Thyroid gland (tissue), 4 donors: Measurements from ENCODE around the gene CCDC179. TPM values are rescaled to one million over a fixed set of nuclear protein-coding genes. Genes with fewer than 3 reads are reported as not detected.

ENCODE experiments used
- DNase-seq, 2 donors: peaks; one replicate each; pipeline ENCODE4 v3.0.0-alpha.2; 2019
- H3K27ac ChIP-seq, 3 donors: fragments of 200-600 bp; sonication (generic); 1 replicate in 2 of 3; 2 replicates in 1 of 3; pipeline ENCODE4 v1.5.1; 2016 to 2019; ENCODE audit warnings: mild to moderate bottlenecking in 1 of 3, moderate library complexity in 1 of 3
- H3K27me3 ChIP-seq: fragments of 200-600 bp; sonication (generic); one replicate; pipeline ENCODE4 v1.5.1; 2019
- H3K36me3 ChIP-seq, 2 donors: fragments of 200-600 bp; sonication (generic); one replicate each; pipeline ENCODE4 v1.5.1; 2016 to 2019
- H3K4me1 ChIP-seq, 2 donors: fragments of 200-600 bp; sonication (generic); one replicate each; pipeline ENCODE4 v1.5.1; 2017 to 2019
- H3K4me3 ChIP-seq, 3 donors: fragments of 200-600 bp; sonication (generic); replicated peaks in 1 of 3; 1 replicate in 2 of 3; 2 replicates in 1 of 3; pipeline ENCODE4 v1.5.1; 2016; ENCODE audit warnings: mild to moderate bottlenecking in 1 of 3
- H3K9me3 ChIP-seq: fragments of 200-600 bp; sonication (generic); one replicate; pipeline ENCODE4 v1.5.1; 2017
- POLR2A ChIP-seq, 2 donors: fragments of 450-650 bp; IDR thresholded peaks; one replicate each; pipeline ENCODE4 v1.6.1; 2017; ENCODE audit warnings: antibody characterized with exemption in 2 of 2, mild to moderate bottlenecking in 2 of 2, moderate library complexity in 1 of 2
- WGBS, 2 donors: methylation state at CpG; one replicate each; pipeline ENCODE4 v1.1.5; 2017; 5-methylcytosine and 5-hydroxymethylcytosine counted together
- intact Hi-C: fragments of 100-400 bp; cut with DNase I; formaldehyde crosslinking; loops from one replicate; pipeline ENCODE4 v1.15.1; 2023
- total RNA-seq, 4 donors: library from RNA; depleted of rRNA; stranded (reverse); fragments of >200 nt; gene quantifications; one replicate each; pipeline ENCODE4 v1.2.3, GENCODE V29; 2016
- TF ChIP-seq, protein P1 (sequence below), 6 experiments: fragments of 200-600 bp in 3 of 6; fragments of 450-650 bp in 3 of 6; sonication (generic) in 3 of 6; IDR thresholded peaks; one replicate each; pipeline ENCODE4 v1.5.1; 2016 to 2019; ENCODE audit warnings: antibody characterized with exemption in 6 of 6, mild to moderate bottlenecking in 2 of 6, inconsistent platforms in 1 of 6, moderate library complexity in 1 of 6

The CCDC179 gene
- total RNA-seq, 4 donors from 2014 or later: not detected

DNA sequence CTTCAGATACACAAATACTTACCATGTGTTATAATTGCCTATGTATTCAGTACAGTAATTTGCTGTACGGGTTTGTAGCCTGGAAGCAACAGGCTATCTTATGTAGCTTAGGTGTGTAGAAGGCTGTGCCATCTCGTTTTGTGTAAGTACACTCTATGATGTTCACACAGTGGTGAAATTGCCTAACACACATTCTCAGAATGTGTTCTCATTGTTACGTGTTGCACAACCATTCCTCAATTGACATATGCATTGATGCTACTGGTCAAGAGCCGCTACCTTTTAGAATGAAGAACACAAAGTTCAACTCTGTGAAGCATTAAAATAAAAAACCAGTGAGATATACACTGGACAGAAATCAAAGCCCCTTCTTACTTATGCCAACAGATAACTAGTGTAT is 57.4 kb downstream of the CCDC179 start:
- Histone ChIP-seq H3K9me3 (no peaks in the 10 kb centered on the region), H3K4me3 (no peak overlapping the region), H3K4me1 (no peaks in the 10 kb centered on the region), H3K27me3 (no peaks in the 10 kb centered on the region), H3K36me3 (no peaks in the 10 kb centered on the region), H3K27ac (no peak overlapping the region)
- intact Hi-C loops: no loop called here
- 85 to 94% methylated on average over 4 of the region's 4 CpGs for WGBS, 2 donors
- no peak for DNase-seq
- TF ChIP-seq, protein P1, sequence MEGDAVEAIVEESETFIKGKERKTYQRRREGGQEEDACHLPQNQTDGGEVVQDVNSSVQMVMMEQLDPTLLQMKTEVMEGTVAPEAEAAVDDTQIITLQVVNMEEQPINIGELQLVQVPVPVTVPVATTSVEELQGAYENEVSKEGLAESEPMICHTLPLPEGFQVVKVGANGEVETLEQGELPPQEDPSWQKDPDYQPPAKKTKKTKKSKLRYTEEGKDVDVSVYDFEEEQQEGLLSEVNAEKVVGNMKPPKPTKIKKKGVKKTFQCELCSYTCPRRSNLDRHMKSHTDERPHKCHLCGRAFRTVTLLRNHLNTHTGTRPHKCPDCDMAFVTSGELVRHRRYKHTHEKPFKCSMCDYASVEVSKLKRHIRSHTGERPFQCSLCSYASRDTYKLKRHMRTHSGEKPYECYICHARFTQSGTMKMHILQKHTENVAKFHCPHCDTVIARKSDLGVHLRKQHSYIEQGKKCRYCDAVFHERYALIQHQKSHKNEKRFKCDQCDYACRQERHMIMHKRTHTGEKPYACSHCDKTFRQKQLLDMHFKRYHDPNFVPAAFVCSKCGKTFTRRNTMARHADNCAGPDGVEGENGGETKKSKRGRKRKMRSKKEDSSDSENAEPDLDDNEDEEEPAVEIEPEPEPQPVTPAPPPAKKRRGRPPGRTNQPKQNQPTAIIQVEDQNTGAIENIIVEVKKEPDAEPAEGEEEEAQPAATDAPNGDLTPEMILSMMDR (IDR thresholded peaks at IDR 0.05): no peak
- TF ChIP-seq POLR2A (IDR thresholded peaks at IDR 0.05): no peak

DNA sequence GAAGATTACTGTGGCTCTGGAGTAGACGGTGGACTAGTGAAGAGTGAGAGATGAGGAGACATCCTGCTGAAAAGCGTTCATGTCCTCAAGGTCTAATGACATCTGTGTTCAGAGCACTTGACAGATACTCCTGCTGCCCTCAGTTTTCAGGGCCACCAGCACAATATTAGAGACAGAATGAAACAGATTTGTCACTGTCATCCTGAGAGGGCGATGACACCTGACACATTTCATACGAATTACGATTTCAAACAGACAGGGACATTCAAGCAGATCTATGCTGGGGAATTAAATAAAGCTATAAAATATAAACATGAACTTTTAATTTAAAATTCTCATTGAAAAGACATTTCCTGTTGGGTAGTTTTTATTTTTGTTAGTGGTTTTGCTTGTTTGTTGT is 59.8 kb downstream of the CCDC179 start:
- 61 to 79% methylated on average over 5 of the region's 5 CpGs for WGBS, 2 donors
- Histone ChIP-seq H3K27me3 (no peaks in the 10 kb centered on the region), H3K4me1 (no peaks in the 10 kb centered on the region), H3K36me3 (no peaks in the 10 kb centered on the region), H3K27ac (no peak overlapping the region), H3K9me3 (no peaks in the 10 kb centered on the region), H3K4me3 (no peak overlapping the region)
- intact Hi-C loops: no loop called here
- no peak for TF ChIP-seq POLR2A (IDR thresholded peaks at IDR 0.05)
- DNase-seq: no peak

DNA sequence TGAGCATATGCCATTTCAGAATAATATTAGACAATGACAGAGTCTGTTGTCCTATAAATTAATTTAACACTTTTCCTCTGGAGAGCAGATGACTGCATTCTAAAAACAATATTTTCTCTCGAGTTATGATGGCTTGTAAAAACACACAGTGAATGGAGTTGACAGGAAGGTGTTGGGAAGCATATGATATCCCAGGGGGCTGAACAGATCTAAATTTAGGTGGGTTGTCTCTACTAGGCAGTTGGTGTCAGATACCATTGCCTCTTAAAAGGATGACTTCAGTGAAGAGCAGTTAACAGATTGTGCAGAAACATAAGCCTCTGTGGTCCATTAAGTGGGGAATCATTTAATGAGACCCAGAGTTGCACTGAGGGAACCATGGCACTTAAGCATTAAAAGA is 61.4 kb downstream of the CCDC179 start:
- H3K4me3 ChIP-seq: no peak overlapping the region
- TF ChIP-seq, protein P1 (IDR thresholded peaks at IDR 0.05): no peak
- no peak for TF ChIP-seq POLR2A (IDR thresholded peaks at IDR 0.05)
- no peaks in the 10 kb centered on the region for H3K9me3 ChIP-seq
- H3K36me3 ChIP-seq: no peaks in the 10 kb centered on the region
- intact Hi-C loops: no loop called here
- no peaks in the 10 kb centered on the region for H3K27me3 ChIP-seq
- DNase-seq: no peak
- no peaks in the 10 kb centered on the region for H3K4me1 ChIP-seq
- WGBS, 2 donors: 51 to 57% methylated on average over 1 of the region's 1 CpG
- no peak overlapping the region for H3K27ac ChIP-seq

DNA sequence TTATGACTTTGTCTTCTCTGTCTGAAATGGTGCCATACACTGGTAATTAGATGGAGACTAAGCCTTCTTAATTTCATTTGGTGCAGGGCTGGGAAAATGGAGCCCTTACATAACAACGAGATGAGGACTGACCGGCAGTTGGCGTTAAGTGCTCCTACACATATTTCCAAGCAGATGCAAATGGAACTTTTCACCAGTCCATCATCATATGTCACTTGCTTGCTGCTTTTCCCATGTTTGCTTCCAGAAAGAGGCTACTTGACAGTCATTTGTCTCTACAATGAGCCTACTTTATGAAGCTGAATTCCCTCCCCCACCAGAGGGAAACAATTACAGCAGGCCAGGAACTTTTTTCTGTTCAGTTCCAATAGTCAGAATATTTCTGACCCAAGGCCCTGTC is 63.2 kb downstream of the CCDC179 start:
- Histone ChIP-seq H3K27ac (no peak overlapping the region), H3K9me3 (no peaks in the 10 kb centered on the region), H3K4me3 (no peak overlapping the region), H3K27me3 (no peaks in the 10 kb centered on the region), H3K36me3 (no peaks in the 10 kb centered on the region), H3K4me1 (no peaks in the 10 kb centered on the region)
- TF ChIP-seq POLR2A (IDR thresholded peaks at IDR 0.05): no peak
- TF ChIP-seq, protein P1 (IDR thresholded peaks at IDR 0.05): no peak
- WGBS, 2 donors: 80 to 90% methylated on average over 3 of the region's 3 CpGs
- intact Hi-C loops: no loop called here
- DNase-seq: no peak

Other genes with a start within 250 kb of the CCDC179 start
- gene FANCF, start 234.7 kb downstream of the CCDC179 start, total RNA-seq: 10 to 100 TPM in 3 of 4 donors, 1 to 10 TPM in 1; 8.6 to 15.2 (median 13.4) TPM
- 10 to 100 TPM in 1 of 4 donors, 1 to 10 TPM in 2, not detected in 1; 2.3 to 10.2 (median 4.9) TPM for gene GAS2, start 193.9 kb downstream of the CCDC179 start, total RNA-seq
- 10 to 100 TPM; 20.4 to 30.6 (median 29.2) TPM for gene SVIP, start 30.7 kb downstream of the CCDC179 start, total RNA-seq